ENCODE data around the gene ECHS1.

Gene ECHS1

DNA sequence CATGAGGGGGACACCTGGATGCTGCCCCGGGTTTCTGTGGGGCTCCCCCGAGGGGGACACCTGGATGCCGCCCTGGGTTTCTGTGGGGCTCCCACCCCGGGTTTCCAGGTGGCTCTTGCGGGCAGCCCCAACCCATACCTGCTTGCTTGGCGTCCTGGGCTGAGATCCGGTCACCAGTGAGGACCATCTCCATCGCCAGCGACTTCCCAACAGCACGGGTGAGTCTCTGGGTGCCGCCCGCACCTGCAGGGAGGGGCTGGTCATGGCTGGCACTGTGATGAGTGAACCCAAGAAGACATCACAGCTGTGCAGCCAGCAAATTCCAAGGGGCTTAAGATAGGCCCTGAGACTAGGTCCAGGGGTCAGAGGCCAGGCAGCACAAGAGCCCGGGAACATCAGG, 6.4 kb downstream of the ECHS1 start:
- Histone ChIP-seq H3K9me3 (ENCODE audit: control insufficient read depth, insufficient read depth, low read depth, low read length) (no peaks in the 10 kb centered on the region), H3K36me3 (ENCODE audit: control insufficient read depth in 2 of 2, insufficient read depth in 1 of 2, low read length in 2 of 2) (peaks cover 0 to 81% of the 10 kb centered on the region in 2 experiments; a peak in 2 of 3 replicates), H3K4me3 (ENCODE audit: low read depth, low read length) (no peak overlapping the region), H3K4me1 (ENCODE audit: control insufficient read depth, insufficient read depth, low read length) (no peaks in the 10 kb centered on the region), H3K27ac (ENCODE audit: extremely low read depth, low read depth, low read length) (no peak overlapping the region)
- CTCF ChIA-PET, result interaction anchor here (0.9 kb wide), 1 partner anchor 10 kb away, joined by 4 read pairs; no protein-coding TSS in a partner anchor
- POLR2A ChIA-PET, result no interaction called here
- TF ChIP-seq ZNF580 (tag by site-specific recombination; IDR thresholded peaks at IDR 0.05), result no peak
- no peak for TF ChIP-seq ZNF155 (tag by site-specific recombination; IDR thresholded peaks at IDR 0.05)
- TF ChIP-seq ZFHX2 (tag by site-specific recombination; conservative IDR thresholded peaks at IDR 0.05), result no peak
- TF ChIP-seq ZNF157 (tag by site-specific recombination; IDR thresholded peaks at IDR 0.05), result no peak
- TF ChIP-seq ZFP37 (tag by site-specific recombination; IDR thresholded peaks at IDR 0.05), result no peak
- no peak for TF ChIP-seq ZNF394 (tag by site-specific recombination; IDR thresholded peaks at IDR 0.05; ENCODE audit: borderline replicate concordance)
- no peak for TF ChIP-seq GLIS2 (tag by site-specific recombination; IDR thresholded peaks at IDR 0.05)
- TF ChIP-seq ZBTB7A (tag by site-specific recombination; IDR thresholded peaks at IDR 0.05; ENCODE audit: low read depth), result no peak
- TF ChIP-seq ZNF837 (tag by site-specific recombination; IDR thresholded peaks at IDR 0.05), result no peak
- TF ChIP-seq ZNF404 (tag by site-specific recombination; IDR thresholded peaks at IDR 0.05), result no peak
- TF ChIP-seq RBAK (tag by site-specific recombination; IDR thresholded peaks at IDR 0.05), result no peak
- TF ChIP-seq ZNF785 (tag by site-specific recombination; IDR thresholded peaks at IDR 0.05), result no peak
- TF ChIP-seq ZNF747 (tag by site-specific recombination; IDR thresholded peaks at IDR 0.05), result no peak
- TF ChIP-seq, protein P1, sequence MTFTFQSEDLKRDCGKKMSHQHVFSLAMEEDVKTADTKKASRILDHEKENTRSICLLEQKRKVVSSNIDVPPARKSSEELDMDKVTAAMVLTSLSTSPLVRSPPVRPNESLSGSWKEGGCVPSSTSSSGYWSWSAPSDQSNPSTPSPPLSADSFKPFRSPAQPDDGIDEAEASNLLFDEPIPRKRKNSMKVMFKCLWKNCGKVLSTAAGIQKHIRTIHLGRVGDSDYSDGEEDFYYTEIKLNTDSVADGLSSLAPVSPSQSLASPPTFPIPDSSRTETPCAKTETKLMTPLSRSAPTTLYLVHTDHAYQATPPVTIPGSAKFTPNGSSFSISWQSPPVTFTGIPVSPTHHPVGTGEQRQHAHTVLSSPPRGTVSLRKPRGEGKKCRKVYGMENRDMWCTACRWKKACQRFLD (tag by site-specific recombination; IDR thresholded peaks at IDR 0.05), result no peak
- TF ChIP-seq SP3 (tag by site-specific recombination; IDR thresholded peaks at IDR 0.05), result no peak

DNA sequence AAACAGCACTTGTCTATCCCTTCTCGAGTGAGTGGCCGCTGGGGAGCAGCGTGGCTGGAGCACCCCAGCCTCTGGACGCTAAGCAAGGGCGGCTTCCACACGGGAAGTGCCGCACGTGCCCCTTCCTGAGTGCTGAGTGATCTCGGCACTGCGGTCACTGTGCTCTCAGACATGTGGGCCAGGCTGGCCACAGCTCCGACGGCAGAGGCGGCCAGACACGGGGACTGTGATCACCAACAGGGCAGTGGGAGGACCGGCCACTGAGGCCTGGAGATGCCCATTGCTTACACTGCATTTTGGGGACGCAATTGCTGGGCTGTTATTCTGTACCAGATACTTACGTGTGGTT, 7.0 kb downstream of the ECHS1 start:
- no peaks in the 10 kb centered on the region for H3K9me3 ChIP-seq (ENCODE audit: control insufficient read depth, insufficient read depth, low read depth, low read length)
- ChIA-PET POLR2A (no interaction called here), CTCF (no interaction called here)
- TF ChIP-seq ZNF16 (tag by site-specific recombination; IDR thresholded peaks at IDR 0.05; ENCODE audit: low read depth), result no peak
- no peaks in the 10 kb centered on the region for H3K4me1 ChIP-seq (ENCODE audit: control insufficient read depth, insufficient read depth, low read length)
- H3K4me3 ChIP-seq (ENCODE audit: low read depth, low read length), result no peak overlapping the region
- peaks cover 0 to 79% of the 10 kb centered on the region in 2 experiments; a peak in 2 of 3 replicates for H3K36me3 ChIP-seq (ENCODE audit: control insufficient read depth in 2 of 2, insufficient read depth in 1 of 2, low read length in 2 of 2)
- H3K27ac ChIP-seq (ENCODE audit: extremely low read depth, low read depth, low read length), result no peak overlapping the region

- ChIA-PET CTCF (no interaction called here), POLR2A (no interaction called here)
- H3K36me3 ChIP-seq (ENCODE audit: control insufficient read depth in 2 of 2, insufficient read depth in 1 of 2, low read length in 2 of 2), result peaks cover 0 to 77% of the 10 kb centered on the region in 2 experiments; a peak in 2 of 3 replicates
- no peaks in the 10 kb centered on the region for H3K4me1 ChIP-seq (ENCODE audit: control insufficient read depth, insufficient read depth, low read length)
- TF ChIP-seq ZNF843 (tag by site-specific recombination; IDR thresholded peaks at IDR 0.05) (no peak), SCRT1 (tag by site-specific recombination; IDR thresholded peaks at IDR 0.05; ENCODE audit: borderline replicate concordance) (no peak), ZNF837 (tag by site-specific recombination; IDR thresholded peaks at IDR 0.05) (no peak), ZBTB17 (tag by site-specific recombination; IDR thresholded peaks at IDR 0.05) (no peak), ZNF132 (tag by site-specific recombination; IDR thresholded peaks at IDR 0.05; ENCODE audit: borderline replicate concordance) (no peak), ZNF341 (tag by site-specific recombination; IDR thresholded peaks at IDR 0.05; ENCODE audit: low read depth) (no peak), ZNF747 (tag by site-specific recombination; IDR thresholded peaks at IDR 0.05) (no peak), OSR2 (tag by site-specific recombination; IDR thresholded peaks at IDR 0.05) (no peak), ZNF138 (tag by site-specific recombination; IDR thresholded peaks at IDR 0.05; ENCODE audit: borderline replicate concordance) (no peak), ZNF514 (tag by site-specific recombination; IDR thresholded peaks at IDR 0.05) (no peak), ZNF391 (tag by site-specific recombination; IDR thresholded peaks at IDR 0.05; ENCODE audit: borderline replicate concordance, low read depth) (no peak), ZNF558 (tag by site-specific recombination; IDR thresholded peaks at IDR 0.05) (no peak)
- no peak overlapping the region for H3K4me3 ChIP-seq (ENCODE audit: low read depth, low read length)
- H3K9me3 ChIP-seq (ENCODE audit: control insufficient read depth, insufficient read depth, low read depth, low read length), result no peaks in the 10 kb centered on the region
- 0 out of 2 replicates have a peak overlapping the region, but pooled peaks have one; percentile 9 for H3K27ac ChIP-seq (ENCODE audit: extremely low read depth, low read depth, low read length)
These were observed 7.6 kb downstream of the ECHS1 start for GRCh38 chr10:133365461-133366129.
